IPS-20b (cell line): ENCODE results near the gene DEFB113.

Experiments used
- H3K27ac ChIP-seq: one replicate; pipeline ENCODE4 v1.5.1; 2013; ENCODE audit warnings: low read length
- H3K27me3 ChIP-seq: 2 replicates; pipeline ENCODE4 v1.6.1; 2013; ENCODE audit warnings: mild to moderate bottlenecking, low read length, inconsistent platforms; ENCODE audit not compliant: insufficient read depth
- H3K36me3 ChIP-seq: 2 replicates; pipeline ENCODE4 v1.6.1; 2013; ENCODE audit warnings: low read depth, mild to moderate bottlenecking, inconsistent platforms, low read length, moderate library complexity; ENCODE audit not compliant: insufficient read depth
- H3K4me1 ChIP-seq: 2 replicates; pipeline ENCODE4 v1.6.1; 2013; ENCODE audit warnings: mild to moderate bottlenecking, control low read depth, inconsistent platforms, low read length, moderate library complexity; ENCODE audit not compliant: insufficient read depth
- H3K4me3 ChIP-seq: 2 replicates; pipeline ENCODE4 v1.5.1; 2013; ENCODE audit warnings: mild to moderate bottlenecking, low read length, inconsistent platforms
- H3K9ac ChIP-seq: 2 replicates; pipeline ENCODE4 v1.6.1; 2013; ENCODE audit warnings: low read depth, mild to moderate bottlenecking, inconsistent platforms, low read length, moderate library complexity
- H3K9me3 ChIP-seq: 2 replicates; pipeline ENCODE4 v1.6.1; 2013; ENCODE audit warnings: mild to moderate bottlenecking, low read depth, low read length, inconsistent platforms; ENCODE audit not compliant: insufficient read depth

DEFB113 gene

GRCh38 chr6:49969605-49970004 lies at the start of gene DEFB113:
DEFB113 (minus strand) TSS chr6:49969625; CDS start chr6:49969625, 0 bp downstream.
- H3K27me3 ChIP-seq = no peaks in the 10 kb centered on the region
- H3K36me3 ChIP-seq = no peaks in the 10 kb centered on the region
- no peak within 1 kb of the TSS for H3K4me3 ChIP-seq
- no peak within 1 kb of the TSS for H3K9ac ChIP-seq
- peaks cover 30% of the 10 kb centered on the region; the same call in 1 of the 2 replicates for H3K4me1 ChIP-seq
- H3K27ac ChIP-seq = no peak within 1 kb of the TSS
- H3K9me3 ChIP-seq = no peaks in the 10 kb centered on the region

GRCh38 chr6:50007819-50008218 lies 38.4 kb upstream of the DEFB113 start:
- H3K9me3 ChIP-seq = no peaks in the 10 kb centered on the region
- peaks cover 5% of the 10 kb centered on the region; the same call in 1 of the 2 replicates for H3K4me1 ChIP-seq
- no peak overlapping the region for H3K9ac ChIP-seq
- H3K27me3 ChIP-seq = no peaks in the 10 kb centered on the region
- no peak overlapping the region for H3K4me3 ChIP-seq
- H3K36me3 ChIP-seq = no peaks in the 10 kb centered on the region
- no peak overlapping the region for H3K27ac ChIP-seq

GRCh38 chr6:50003139-50003538 lies 33.7 kb upstream of the DEFB113 start:
- Histone ChIP-seq H3K4me3 (no peak overlapping the region), H3K27me3 (no peaks in the 10 kb centered on the region), H3K4me1 (peaks cover 5% of the 10 kb centered on the region; the same call in 1 of the 2 replicates), H3K27ac (no peak overlapping the region), H3K9ac (no peak overlapping the region), H3K9me3 (no peaks in the 10 kb centered on the region), H3K36me3 (no peaks in the 10 kb centered on the region)

- Histone ChIP-seq H3K9me3 (no peaks in the 10 kb centered on the region), H3K9ac (no peak overlapping the region), H3K36me3 (no peaks in the 10 kb centered on the region)
These were observed 25.9 kb upstream of the DEFB113 start for GRCh38 chr6:49995278-49995677.

GRCh38 chr6:49988900-49989299 lies 19.5 kb upstream of the DEFB113 start:
- H3K4me1 ChIP-seq = no peaks in the 10 kb centered on the region; the same call in 1 of the 2 replicates
- no peaks in the 10 kb centered on the region for H3K36me3 ChIP-seq
- no peaks in the 10 kb centered on the region for H3K27me3 ChIP-seq
- no peaks in the 10 kb centered on the region for H3K9me3 ChIP-seq
- H3K4me3 ChIP-seq = no peak overlapping the region
- no peak overlapping the region for H3K9ac ChIP-seq
- no peak overlapping the region for H3K27ac ChIP-seq

More at GRCh38 chr6:49995278-49995677, 25.9 kb upstream of the DEFB113 start:
- H3K4me1 ChIP-seq = no peaks in the 10 kb centered on the region
- H3K27me3 ChIP-seq = no peaks in the 10 kb centered on the region
- H3K27ac ChIP-seq = no peak overlapping the region
- H3K4me3 ChIP-seq = no peak overlapping the region

GRCh38 chr6:49987749-49988148 lies 18.3 kb upstream of the DEFB113 start:
- no peaks in the 10 kb centered on the region for H3K27me3 ChIP-seq
- no peak overlapping the region for H3K4me3 ChIP-seq
- H3K36me3 ChIP-seq = no peaks in the 10 kb centered on the region
- H3K27ac ChIP-seq = no peak overlapping the region
- H3K9ac ChIP-seq = no peak overlapping the region
- H3K4me1 ChIP-seq = no peaks in the 10 kb centered on the region; the same call in 1 of the 2 replicates
- H3K9me3 ChIP-seq = 0 out of 2 replicates have a peak, but pooled peaks cover 3% of the 10 kb centered on the region

GRCh38 chr6:49986551-49986950 lies 17.1 kb upstream of the DEFB113 start:
- Histone ChIP-seq H3K4me1 (no peaks in the 10 kb centered on the region; the same call in 1 of the 2 replicates), H3K36me3 (no peaks in the 10 kb centered on the region), H3K4me3 (no peak overlapping the region), H3K27ac (no peak overlapping the region), H3K9ac (no peak overlapping the region), H3K9me3 (0 out of 2 replicates have a peak, but pooled peaks cover 4% of the 10 kb centered on the region), H3K27me3 (no peaks in the 10 kb centered on the region)

GRCh38 chr6:49982046-49982445 lies 12.6 kb upstream of the DEFB113 start:
- H3K4me1 ChIP-seq = no peaks in the 10 kb centered on the region; the same call in 1 of the 2 replicates
- 0 out of 2 replicates have a peak, but pooled peaks cover 4% of the 10 kb centered on the region for H3K9me3 ChIP-seq
- H3K9ac ChIP-seq = no peak overlapping the region
- H3K27me3 ChIP-seq = no peaks in the 10 kb centered on the region
- H3K4me3 ChIP-seq = no peak overlapping the region
- H3K36me3 ChIP-seq = no peaks in the 10 kb centered on the region
- no peak overlapping the region for H3K27ac ChIP-seq

- Histone ChIP-seq H3K36me3 (no peaks in the 10 kb centered on the region), H3K4me1 (no peaks in the 10 kb centered on the region), H3K27me3 (no peaks in the 10 kb centered on the region), H3K4me3 (no peak overlapping the region), H3K9me3 (0 out of 2 replicates have a peak, but pooled peaks cover 4% of the 10 kb centered on the region), H3K9ac (no peak overlapping the region), H3K27ac (no peak overlapping the region)
These were observed 11.5 kb upstream of the DEFB113 start for GRCh38 chr6:49980898-49981297.

GRCh38 chr6:49979584-49979983 lies 10.2 kb upstream of the DEFB113 start:
- no peak overlapping the region for H3K4me3 ChIP-seq
- no peaks in the 10 kb centered on the region for H3K4me1 ChIP-seq
- no peak overlapping the region for H3K27ac ChIP-seq
- H3K36me3 ChIP-seq = no peaks in the 10 kb centered on the region
- H3K9me3 ChIP-seq = 0 out of 2 replicates have a peak, but pooled peaks cover 4% of the 10 kb centered on the region
- no peaks in the 10 kb centered on the region for H3K27me3 ChIP-seq
- H3K9ac ChIP-seq = no peak overlapping the region

GRCh38 chr6:49978332-49979226 lies 9.2 kb upstream of the DEFB113 start:
- Histone ChIP-seq H3K36me3 (no peaks in the 10 kb centered on the region), H3K27me3 (no peaks in the 10 kb centered on the region), H3K27ac (no peak overlapping the region), H3K4me3 (no peak overlapping the region), H3K9ac (no peak overlapping the region), H3K4me1 (no peaks in the 10 kb centered on the region), H3K9me3 (0 out of 2 replicates have a peak, but pooled peaks cover 4% of the 10 kb centered on the region)

- Histone ChIP-seq H3K4me1 (peaks cover 30% of the 10 kb centered on the region; the same call in 1 of the 2 replicates), H3K9ac (peak overlapping the region; percentile 50; the same call in 1 of the 2 replicates), H3K4me3 (peak overlapping the region; percentile 46; the same call in 1 of the 2 replicates), H3K27me3 (no peaks in the 10 kb centered on the region), H3K9me3 (no peaks in the 10 kb centered on the region; the same call in 1 of the 2 replicates), H3K36me3 (no peaks in the 10 kb centered on the region), H3K27ac (peak overlapping the region; percentile 73)
These were observed 2.6 kb downstream of the DEFB113 start for GRCh38 chr6:49966823-49967222.
